ENCODE results near the gene ADCY1.
A peak's percentile ranks its signal among the peaks of the same experiment; 100 is the strongest.

The ADCY1 gene

GRCh38 chr7:45679516-45679915 is 105.3 kb downstream of the ADCY1 start:
- DNase-seq: no peak

GRCh38 chr7:45680776-45681175 is 106.6 kb downstream of the ADCY1 start:
- DNase-seq: no peak

GRCh38 chr7:45681596-45682357 is 107.6 kb downstream of the ADCY1 start:
- no peak for DNase-seq

DNA sequence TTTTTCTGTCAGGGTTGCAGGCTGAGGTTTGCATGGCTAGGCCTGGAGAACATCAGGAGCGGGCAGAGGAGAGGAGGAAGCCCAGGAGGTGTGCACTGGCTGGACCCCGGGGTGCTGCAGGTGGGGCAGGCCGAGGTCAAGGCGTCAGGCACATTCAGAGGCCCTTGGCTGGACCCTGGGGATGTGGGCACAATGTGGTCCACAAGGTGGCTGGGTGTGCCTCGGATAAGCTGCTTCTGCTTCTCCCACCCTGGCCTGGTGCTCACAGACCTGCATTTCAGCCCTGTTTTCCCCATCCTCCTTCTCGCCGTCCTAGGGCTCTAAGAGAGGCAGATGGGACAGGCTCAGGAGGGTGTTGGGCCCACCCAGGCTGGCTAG is 108.2 kb downstream of the ADCY1 start:
- DNase-seq: no peak

DNA sequence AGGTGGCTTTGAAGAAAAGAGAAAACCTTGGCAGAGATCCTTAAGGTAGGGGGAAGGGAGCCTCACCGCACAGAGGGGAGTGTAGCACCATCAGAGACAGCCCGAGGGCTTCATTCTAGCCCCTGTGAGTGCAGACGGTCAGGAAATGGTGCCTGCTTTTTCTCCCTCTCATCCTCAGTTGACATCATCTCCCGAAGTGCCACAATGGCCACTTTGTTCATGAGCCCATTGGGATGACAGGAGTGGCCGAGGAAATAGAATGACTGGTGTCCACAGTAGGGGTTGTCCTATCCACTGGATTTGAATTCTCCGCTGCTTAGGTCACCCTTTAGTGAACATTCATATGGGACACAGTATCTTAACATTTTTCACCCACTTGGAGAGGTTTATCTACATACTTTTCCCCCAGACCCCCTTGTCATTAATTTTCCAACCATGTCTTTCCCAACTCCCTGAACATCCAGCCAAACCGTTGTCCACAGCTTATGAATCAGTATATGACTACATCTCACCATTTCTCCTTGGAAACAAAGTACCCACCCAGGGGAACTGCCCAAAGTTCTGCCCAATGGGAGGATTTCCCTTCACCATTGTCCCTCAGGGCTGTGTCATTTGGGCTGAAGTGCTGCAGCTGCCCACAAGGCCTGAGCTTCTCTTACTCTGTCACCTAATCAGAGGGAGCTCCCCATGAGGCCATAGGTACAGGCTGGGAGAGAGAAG is 108.8 kb downstream of the ADCY1 start:
- DNase-seq: no peak

- no peak for DNase-seq
Observed at GRCh38 chr7:45683556-45684148, 109.5 kb downstream of the ADCY1 start.

DNA sequence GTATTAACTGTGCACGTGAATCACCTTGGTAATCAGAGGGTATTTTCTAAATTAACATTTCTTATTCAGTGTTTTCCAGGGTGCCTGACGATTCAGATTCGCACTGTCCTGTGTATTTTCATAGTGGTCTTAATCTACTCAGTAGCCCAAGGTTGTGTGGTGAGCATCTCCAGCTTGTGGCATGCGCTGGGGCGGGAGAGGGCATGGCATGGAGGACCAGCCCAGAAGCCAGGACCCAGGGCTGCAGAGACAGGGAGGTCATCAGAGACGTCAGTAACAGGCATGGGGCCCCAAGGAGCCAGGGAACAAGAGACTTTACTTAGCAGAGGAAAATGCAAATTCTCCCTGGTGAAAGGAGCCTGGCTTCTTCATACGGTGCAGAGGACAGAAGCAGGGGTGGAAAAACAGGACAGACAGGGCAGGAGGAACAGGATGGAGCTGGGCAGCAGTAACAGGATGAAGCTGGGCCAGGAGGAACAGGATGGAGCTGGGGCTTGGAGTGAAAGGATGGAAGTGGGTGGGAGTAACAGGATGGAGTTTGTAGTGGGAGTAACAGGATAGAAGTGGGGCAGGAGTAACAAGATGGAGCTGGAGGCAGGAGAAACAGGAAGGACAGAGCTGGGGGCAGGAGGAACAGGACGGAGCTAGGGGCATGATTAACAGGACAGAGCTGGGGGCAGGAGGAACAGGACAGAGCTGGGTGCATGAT is 110.9 kb downstream of the ADCY1 start:
- DNase-seq: no peak

DNA sequence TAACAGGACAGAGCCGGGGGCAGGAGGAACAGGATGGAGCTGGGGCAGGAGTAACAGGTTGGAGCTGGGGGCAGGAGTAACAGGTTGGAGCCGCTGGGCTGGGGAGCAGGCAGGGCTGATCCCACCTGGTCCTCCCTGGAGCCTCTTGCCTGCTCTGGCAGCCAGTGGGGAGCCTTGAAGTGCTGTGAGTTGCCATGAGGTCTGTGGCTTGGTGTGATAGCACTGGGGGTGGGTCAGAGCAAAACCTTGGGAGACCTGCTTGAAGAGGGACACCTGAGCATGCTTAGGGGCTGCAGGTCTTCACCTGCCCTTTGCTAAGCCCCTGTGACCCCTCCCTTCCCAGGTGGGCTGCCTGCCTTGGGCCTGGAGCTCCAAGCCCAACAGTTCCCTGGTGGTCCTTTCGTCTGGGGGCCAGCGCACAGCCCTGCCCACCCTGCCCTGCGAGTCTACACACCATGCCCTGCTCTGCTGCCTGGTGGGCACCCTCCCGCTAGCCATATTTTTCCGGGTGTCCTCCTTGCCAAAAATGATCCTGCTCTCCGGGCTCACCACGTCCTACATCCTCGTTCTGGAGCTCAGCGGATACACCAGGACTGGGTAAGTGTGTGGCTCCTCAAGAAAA is 111.6 kb downstream of the ADCY1 start:
- DNase-seq: no peak

DNA sequence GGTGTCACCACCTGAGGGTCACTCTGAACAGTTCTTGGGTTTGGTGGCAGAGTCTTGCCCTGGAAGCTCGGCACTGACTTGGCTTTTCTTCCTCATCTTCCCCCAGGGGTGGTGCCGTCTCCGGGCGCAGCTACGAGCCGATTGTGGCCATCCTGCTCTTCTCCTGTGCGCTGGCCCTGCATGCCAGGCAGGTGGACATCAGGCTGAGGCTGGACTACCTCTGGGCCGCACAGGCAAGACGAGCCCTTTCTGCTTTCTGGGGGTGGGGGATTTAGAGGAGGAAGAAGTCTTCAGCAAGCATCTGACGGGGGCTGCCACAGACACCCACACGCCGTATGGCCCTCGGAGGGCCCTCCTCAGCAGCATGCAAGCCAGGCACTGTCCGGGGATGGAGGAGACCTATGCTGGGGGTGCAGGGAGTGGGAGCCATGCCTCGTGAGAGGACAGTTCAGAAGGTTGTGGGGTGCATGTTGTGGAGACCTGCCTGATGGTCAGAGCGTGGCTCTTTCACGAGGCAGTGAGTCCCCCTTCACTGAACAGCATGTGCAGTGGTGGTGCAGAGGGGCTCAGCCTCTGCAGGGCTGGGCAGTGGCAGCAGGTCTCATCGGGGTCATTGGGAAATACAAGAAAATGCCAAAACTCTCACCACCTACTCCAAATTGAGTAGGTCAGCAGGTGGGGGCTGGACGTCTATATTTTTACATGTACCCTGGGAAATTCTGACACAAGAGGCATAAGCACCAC is 112.4 kb downstream of the ADCY1 start:
- no peak for DNase-seq

- no peak for DNase-seq
Observed at GRCh38 chr7:45687185-45687560, 113.0 kb downstream of the ADCY1 start.

- DNase-seq: no peak
Observed at GRCh38 chr7:45687721-45688120, 113.6 kb downstream of the ADCY1 start.

GRCh38 chr7:45688382-45688781 is 114.2 kb downstream of the ADCY1 start:
- DNase-seq: no peak

GRCh38 chr7:45689011-45689796 is 115.0 kb downstream of the ADCY1 start:
- no peak for DNase-seq

DNA sequence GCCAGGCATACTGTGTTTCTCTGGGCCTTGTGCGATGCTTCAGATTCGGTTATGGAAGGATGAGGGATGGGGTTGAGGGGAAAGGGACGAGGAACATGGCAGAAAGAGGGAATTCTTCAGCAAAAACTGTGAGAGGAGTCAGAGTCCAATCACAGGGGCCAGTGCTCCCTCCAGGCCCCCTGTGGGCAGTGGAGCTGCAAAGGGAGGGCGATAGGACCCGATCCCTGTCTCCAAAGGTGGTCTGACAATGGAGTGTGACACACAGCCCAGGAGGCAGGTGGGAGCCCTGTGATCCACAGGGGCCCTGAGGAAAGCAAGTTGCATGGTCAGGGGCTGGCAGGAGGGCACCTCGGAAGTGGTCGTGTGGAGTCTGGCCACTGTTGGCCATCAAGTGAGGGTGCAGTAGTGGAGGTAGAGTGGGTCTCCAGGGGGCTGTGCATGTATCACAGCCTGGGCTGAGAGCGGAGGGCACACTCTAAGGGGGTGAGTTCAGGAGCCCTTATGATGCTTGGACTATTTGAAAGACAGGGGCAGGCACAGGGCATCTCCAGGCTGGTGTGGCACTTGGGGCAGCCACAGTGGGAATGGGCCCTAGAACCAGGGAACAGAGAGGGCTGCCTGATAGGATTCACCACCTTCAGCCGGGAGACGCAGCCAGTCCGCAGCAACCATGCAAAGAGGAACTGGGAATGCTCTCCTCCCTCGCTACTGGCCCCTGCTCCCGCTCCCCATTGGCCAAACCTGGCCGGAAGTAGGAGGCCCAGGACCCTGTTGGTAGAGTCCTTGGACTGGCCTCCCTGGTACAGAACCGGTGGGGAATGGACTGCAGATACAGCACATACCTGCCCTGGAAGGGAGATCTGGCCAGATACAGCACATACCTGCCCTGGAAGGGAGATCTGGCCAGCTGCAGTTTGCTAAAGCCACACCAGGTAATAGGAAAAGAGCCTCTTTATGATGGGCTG is 115.9 kb downstream of the ADCY1 start:
- DNase-seq: no peak

- DNase-seq: no peak
Observed at GRCh38 chr7:45690762-45691150, 116.6 kb downstream of the ADCY1 start.

GRCh38 chr7:45691155-45691656 is 117.0 kb downstream of the ADCY1 start:
- DNase-seq: peak; percentile 57

- no peak for DNase-seq
Observed at GRCh38 chr7:45692031-45692430, 117.9 kb downstream of the ADCY1 start.

DNA sequence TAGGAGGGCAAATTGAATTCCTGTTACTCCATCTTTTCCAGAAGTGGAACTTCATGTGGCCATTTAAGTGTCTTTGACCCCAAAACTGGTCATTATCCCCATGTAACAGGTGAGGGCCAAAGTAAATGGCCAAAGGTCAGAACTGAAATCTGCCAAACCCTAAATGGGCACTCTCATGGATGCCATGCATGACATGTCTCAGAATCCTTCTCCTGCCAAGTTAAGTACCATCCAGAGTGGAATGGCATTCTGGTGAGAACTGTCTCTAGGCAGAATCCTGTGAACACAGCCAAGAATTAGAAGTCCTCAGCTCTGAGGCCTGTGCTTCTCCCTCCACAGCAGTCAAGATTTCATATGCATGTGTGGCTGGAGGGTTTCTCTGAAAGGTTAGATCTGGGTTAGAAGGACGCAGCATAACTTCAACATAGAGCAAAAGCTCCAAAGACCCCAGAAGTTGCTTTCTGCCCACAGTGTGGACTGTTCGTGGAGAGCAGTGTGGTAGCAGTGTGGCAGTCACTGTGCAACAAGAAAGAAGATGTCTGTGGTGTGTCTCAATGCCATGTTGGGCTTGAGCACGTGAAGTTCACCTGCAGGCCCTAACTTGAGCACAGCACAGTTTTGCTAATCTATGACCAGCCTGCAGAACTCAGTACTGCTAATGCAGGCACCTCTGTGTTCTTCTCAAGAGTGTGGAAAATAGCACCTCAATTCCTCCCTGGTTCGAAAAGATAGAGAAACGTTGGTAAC is 121.3 kb downstream of the ADCY1 start:
- no peak for DNase-seq

- DNase-seq: no peak
Observed at GRCh38 chr7:45696476-45696875, 122.3 kb downstream of the ADCY1 start.
